CD14-positive monocyte (primary cell): ENCODE measurements around the gene HEPACAM. TPM values are rescaled to one million over a fixed set of nuclear protein-coding genes. Genes with fewer than 3 reads are reported as not detected.

Source experiments
- DNase-seq, 3 donors: peaks; one replicate each; pipeline ENCODE4 v3.0.0-alpha.2; 2011 to 2022
- H2AFZ ChIP-seq: 2 replicates; pipeline ENCODE4 v1.6.0; 2012; ENCODE audit warnings: mild to moderate bottlenecking, low read depth, low read length, inconsistent platforms; ENCODE audit not compliant: insufficient read depth, poor library complexity, severe bottlenecking
- H3K27ac ChIP-seq, 2 donors: 1 replicate in 1 of 2; 2 replicates in 1 of 2; pipeline ENCODE4 v1.5.1; 2012 to 2013; ENCODE audit warnings: low read length in 2 of 2, control low read depth in 1 of 2, inconsistent platforms in 1 of 2, low read depth in 1 of 2, mild to moderate bottlenecking in 1 of 2
- H3K27me3 ChIP-seq, 2 donors: one replicate each; pipeline versions ENCODE4 v1.6.0 to v1.6.1; 2011 to 2013; ENCODE audit warnings: low read length in 2 of 2; ENCODE audit not compliant: control insufficient read depth in 2 of 2, insufficient read depth in 2 of 2
- H3K36me3 ChIP-seq, 2 donors: replicated peaks in 1 of 2; 1 replicate in 1 of 2; 2 replicates in 1 of 2; pipeline versions ENCODE4 v1.5.1 to v1.6.1; 2012 to 2013; ENCODE audit warnings: low read length in 2 of 2, control low read depth in 1 of 2, inconsistent platforms in 1 of 2, mild to moderate bottlenecking in 1 of 2; ENCODE audit not compliant: insufficient read depth in 2 of 2, control insufficient read depth in 1 of 2
- H3K4me1 ChIP-seq, 2 donors: 1 replicate in 1 of 2; 2 replicates in 1 of 2; pipeline versions ENCODE4 v1.5.1 to v1.6.1; 2012 to 2013; ENCODE audit warnings: low read length in 2 of 2, control low read depth in 1 of 2, inconsistent platforms in 1 of 2, mild to moderate bottlenecking in 1 of 2, moderate library complexity in 1 of 2; ENCODE audit not compliant: insufficient read depth in 2 of 2, control insufficient read depth in 1 of 2
- H3K4me2 ChIP-seq: replicated peaks from 2 replicates; pipeline ENCODE3; 2012; ENCODE audit warnings: low read length, moderate library complexity, mild to moderate bottlenecking; ENCODE audit not compliant: poor library complexity, severe bottlenecking; ENCODE audit errors: extremely low read depth
- H3K4me3 ChIP-seq, 3 experiments: fragments of 200-600 bp in 1 of 3; sonication (generic) in 1 of 3; replicated peaks in 1 of 3; 1 replicate in 2 of 3; 2 replicates in 1 of 3; pipeline ENCODE4 v1.5.1; 2011 to 2013; ENCODE audit warnings: low read length in 3 of 3, mild to moderate bottlenecking in 3 of 3, control low read depth in 2 of 3, low read depth in 2 of 3, inconsistent platforms in 1 of 3, moderate library complexity in 1 of 3
- H3K79me2 ChIP-seq: 2 replicates; pipeline ENCODE4 v1.6.0; 2012; ENCODE audit warnings: mild to moderate bottlenecking, control low read depth, inconsistent platforms, low read length, moderate library complexity; ENCODE audit not compliant: insufficient read depth
- H3K9ac ChIP-seq: 2 replicates; pipeline ENCODE4 v1.6.0; 2017; ENCODE audit warnings: low read length, mild to moderate bottlenecking; ENCODE audit not compliant: insufficient read depth, poor library complexity, severe bottlenecking
- H3K9me3 ChIP-seq, 2 donors: replicated peaks in 1 of 2; 1 replicate in 1 of 2; 2 replicates in 1 of 2; pipeline versions ENCODE4 v1.5.1 to v1.6.1; 2012 to 2013; ENCODE audit warnings: low read length in 2 of 2, control low read depth in 1 of 2; ENCODE audit not compliant: control insufficient read depth in 1 of 2, insufficient read depth in 1 of 2
- H4K20me1 ChIP-seq: 2 replicates; pipeline ENCODE4 v1.6.0; 2012; ENCODE audit warnings: mild to moderate bottlenecking, low read length, control low read depth, moderate library complexity; ENCODE audit not compliant: insufficient read depth
- H3K27ac Mint-ChIP-seq, 7 donors: one replicate each; pipeline ENCODE4 v1.8.0; 2020; ENCODE audit warnings: mild to moderate bottlenecking in 7 of 7, mixed read lengths in 7 of 7, moderate library complexity in 6 of 7, inconsistent platforms in 2 of 7
- H3K27me3 Mint-ChIP-seq, 3 donors: one replicate each; pipeline ENCODE4 v1.8.0; 2021 to 2022; ENCODE audit warnings: low read depth in 3 of 3, mild to moderate bottlenecking in 3 of 3, mixed read lengths in 3 of 3, moderate library complexity in 3 of 3, inconsistent platforms in 1 of 3
- H3K36me3 Mint-ChIP-seq, 2 donors: one replicate each; pipeline ENCODE4 v1.8.0; 2020; ENCODE audit warnings: mixed read lengths in 2 of 2, inconsistent platforms in 1 of 2, mild to moderate bottlenecking in 1 of 2
- H3K4me1 Mint-ChIP-seq: one replicate; pipeline ENCODE4 v1.8.0; 2020; ENCODE audit warnings: mild to moderate bottlenecking, mixed read lengths
- H3K4me3 Mint-ChIP-seq, 2 donors: one replicate each; pipeline ENCODE4 v1.8.0; 2020; ENCODE audit warnings: mild to moderate bottlenecking in 2 of 2, mixed read lengths in 2 of 2, moderate library complexity in 1 of 2
- H3K9me3 Mint-ChIP-seq, 7 donors: one replicate each; pipeline ENCODE4 v1.8.0; 2020 to 2022; ENCODE audit warnings: mixed read lengths in 7 of 7, mild to moderate bottlenecking in 6 of 7, moderate library complexity in 6 of 7, inconsistent platforms in 2 of 7
- WGBS: methylation state at CpG from one replicate; pipeline ENCODE4 v1.1.5; 2013; ENCODE audit warnings: missing lambda C conversion rate; ENCODE audit not compliant: insufficient coverage; 5-methylcytosine and 5-hydroxymethylcytosine counted together
- intact Hi-C, 2 donors: fragments of 100-400 bp; cut with micrococcal nuclease; formaldehyde crosslinking; loops; one replicate each; pipeline versions ENCODE4 v1.15.0 to v1.15.1; 2023
- polyA plus RNA-seq, 3 donors: library from polyadenylated mRNA; depleted of rRNA in 1 of 3; unstranded in 2 of 3; stranded (reverse) in 1 of 3; fragments of 300-500 nt in 2 of 3; fragments of >200 nt in 1 of 3; fragmentation: Illumina TruSeq in 2 of 3; gene quantifications; 1 replicate in 2 of 3; 2 replicates in 1 of 3; pipeline ENCODE4 v1.2.3, GENCODE V29; 2012 to 2021
- TF ChIP-seq, protein P1 (sequence below): fragments of 200-600 bp; IDR thresholded peaks from one replicate; pipeline ENCODE4 v1.8.0; 2022; ENCODE audit warnings: antibody characterized with exemption, mild to moderate bottlenecking

Gene HEPACAM
- polyA plus RNA-seq, 3 donors = not detected

DNA sequence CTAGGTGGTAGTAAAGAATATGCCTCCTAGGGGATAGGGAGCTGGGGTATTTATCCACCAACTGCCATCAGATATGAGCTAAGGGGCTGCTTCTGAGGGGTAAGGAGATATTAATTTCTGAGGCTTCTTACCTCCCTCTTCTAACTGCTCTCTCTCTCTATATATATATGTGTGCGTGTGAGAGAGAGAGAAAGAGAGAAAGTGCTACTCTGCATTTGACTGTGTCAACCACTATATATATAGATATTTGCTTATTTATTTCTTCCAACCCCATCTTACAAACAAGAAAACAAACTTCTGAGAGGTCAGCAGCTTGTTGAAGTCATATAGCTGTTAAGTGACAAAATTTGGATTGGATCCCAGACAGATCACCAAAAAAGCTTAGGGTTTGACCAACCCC is 5.9 kb upstream of the HEPACAM start:
- H3K9me3 Mint-ChIP-seq = peaks cover 2 to 13% (median 5%) of the 10 kb centered on the region in 7 donors
- Histone ChIP-seq H3K79me2 (no peaks in the 10 kb centered on the region), H3K27ac (no peak overlapping the region), H3K4me2 (no peak overlapping the region), H2AFZ (no peak overlapping the region), H3K36me3 (no peaks in the 10 kb centered on the region), H3K9me3 (peaks cover 0 to 5% of the 10 kb centered on the region in 2 donors), H3K27me3 (no peaks in the 10 kb centered on the region), H3K4me3 (no peak overlapping the region), H3K9ac (no peak overlapping the region), H4K20me1 (no peaks in the 10 kb centered on the region), H3K4me1 (no peaks in the 10 kb centered on the region)
- no CpG with 5 or more reads among the region's 1 CpG for WGBS
- H3K27ac Mint-ChIP-seq = no peak overlapping the region
- intact Hi-C loops = no loop called here
- H3K36me3 Mint-ChIP-seq = no peaks in the 10 kb centered on the region
- H3K27me3 Mint-ChIP-seq = peaks cover 0 to 5% (median 4%) of the 10 kb centered on the region in 3 donors
- TF ChIP-seq, protein P1, sequence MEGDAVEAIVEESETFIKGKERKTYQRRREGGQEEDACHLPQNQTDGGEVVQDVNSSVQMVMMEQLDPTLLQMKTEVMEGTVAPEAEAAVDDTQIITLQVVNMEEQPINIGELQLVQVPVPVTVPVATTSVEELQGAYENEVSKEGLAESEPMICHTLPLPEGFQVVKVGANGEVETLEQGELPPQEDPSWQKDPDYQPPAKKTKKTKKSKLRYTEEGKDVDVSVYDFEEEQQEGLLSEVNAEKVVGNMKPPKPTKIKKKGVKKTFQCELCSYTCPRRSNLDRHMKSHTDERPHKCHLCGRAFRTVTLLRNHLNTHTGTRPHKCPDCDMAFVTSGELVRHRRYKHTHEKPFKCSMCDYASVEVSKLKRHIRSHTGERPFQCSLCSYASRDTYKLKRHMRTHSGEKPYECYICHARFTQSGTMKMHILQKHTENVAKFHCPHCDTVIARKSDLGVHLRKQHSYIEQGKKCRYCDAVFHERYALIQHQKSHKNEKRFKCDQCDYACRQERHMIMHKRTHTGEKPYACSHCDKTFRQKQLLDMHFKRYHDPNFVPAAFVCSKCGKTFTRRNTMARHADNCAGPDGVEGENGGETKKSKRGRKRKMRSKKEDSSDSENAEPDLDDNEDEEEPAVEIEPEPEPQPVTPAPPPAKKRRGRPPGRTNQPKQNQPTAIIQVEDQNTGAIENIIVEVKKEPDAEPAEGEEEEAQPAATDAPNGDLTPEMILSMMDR = no peak
- H3K4me3 Mint-ChIP-seq = no peak overlapping the region
- no peak for DNase-seq
- H3K4me1 Mint-ChIP-seq = no peaks in the 10 kb centered on the region

- Histone ChIP-seq H3K27ac (no peak overlapping the region), H3K4me1 (no peaks in the 10 kb centered on the region), H3K4me3 (no peak overlapping the region), H3K36me3 (no peaks in the 10 kb centered on the region), H4K20me1 (no peaks in the 10 kb centered on the region), H3K9me3 (peaks cover 0 to 5% of the 10 kb centered on the region in 2 donors), H3K27me3 (peaks cover 0 to 2% of the 10 kb centered on the region in 2 donors), H2AFZ (no peak overlapping the region), H3K9ac (no peak overlapping the region), H3K4me2 (no peak overlapping the region), H3K79me2 (no peaks in the 10 kb centered on the region)
- intact Hi-C loops = no loop called here
- TF ChIP-seq, protein P1 = no peak
- DNase-seq = no peak
- H3K4me1 Mint-ChIP-seq = no peaks in the 10 kb centered on the region
- peaks cover 2 to 13% (median 5%) of the 10 kb centered on the region in 7 donors for H3K9me3 Mint-ChIP-seq
- 94% methylated on average over 4 of the region's 6 CpGs for WGBS
- H3K27me3 Mint-ChIP-seq = peaks cover 2 to 8% (median 8%) of the 10 kb centered on the region in 3 donors
- no peak overlapping the region for H3K27ac Mint-ChIP-seq
- H3K4me3 Mint-ChIP-seq = no peak overlapping the region
- no peaks in the 10 kb centered on the region for H3K36me3 Mint-ChIP-seq
These were observed 3.1 kb upstream of the HEPACAM start for GRCh38 chr11:124938970-124939369.
